GM23338 (cell line): ENCODE results near the gene TMTC4. TPM values are rescaled to one million over a fixed set of nuclear protein-coding genes. Genes with fewer than 3 reads are reported as not detected.

Source experiments
- ATAC-seq: fragments of 200-7000 bp; cut with Tn5 transposase; 3 replicates; pipeline ENCODE4 v1.9.1; 2020
- DNase-seq: peaks from one replicate; pipeline ENCODE4 v3.0.0-alpha.2; 2015; ENCODE audit warnings: low spot score
- H2AFZ ChIP-seq: fragments of 200-600 bp; sonication (generic); 2 replicates; pipeline ENCODE4 v1.8.0; 2016; ENCODE audit warnings: antibody characterized with exemption, mild to moderate bottlenecking, moderate library complexity
- H3F3A ChIP-seq: fragments of 200-600 bp; sonication (generic); replicated peaks from 2 replicates; pipeline ENCODE4 v1.8.0; 2017; ENCODE audit warnings: antibody characterized with exemption, mixed run types, low read depth
- H3K27ac ChIP-seq: fragments of 200-600 bp; sonication (generic); 2 replicates; pipeline ENCODE4 v1.6.1; 2016; ENCODE audit warnings: low read depth
- H3K27me3 ChIP-seq: fragments of 200-600 bp; sonication (generic); 2 replicates; pipeline ENCODE4 v1.8.0; 2016; ENCODE audit warnings: mild to moderate bottlenecking, mixed run types, moderate library complexity; ENCODE audit not compliant: insufficient read depth
- H3K36me3 ChIP-seq: fragments of 200-600 bp; sonication (generic); 2 replicates; pipeline ENCODE4 v1.8.0; 2016; ENCODE audit warnings: mild to moderate bottlenecking; ENCODE audit not compliant: insufficient read depth
- H3K4me1 ChIP-seq: fragments of 200-600 bp; sonication (generic); 2 replicates; pipeline ENCODE4 v1.8.0; 2016; ENCODE audit warnings: mild to moderate bottlenecking, moderate library complexity; ENCODE audit not compliant: insufficient read depth
- H3K4me2 ChIP-seq: fragments of 200-600 bp; sonication (generic); 2 replicates; pipeline ENCODE4 v1.7.1; 2017; ENCODE audit warnings: mixed run types
- H3K4me3 ChIP-seq: fragments of 200-600 bp; sonication (generic); 2 replicates; pipeline ENCODE4 v1.6.1; 2016; ENCODE audit warnings: mixed run types
- H3K79me2 ChIP-seq: fragments of 200-600 bp; sonication (generic); replicated peaks from 2 replicates; pipeline ENCODE4 v1.8.0; 2017; ENCODE audit warnings: mild to moderate bottlenecking; ENCODE audit not compliant: insufficient read depth
- H3K9me2 ChIP-seq: fragments of 200-600 bp; sonication (generic); 2 replicates; pipeline ENCODE4 v1.8.0; 2017; ENCODE audit not compliant: insufficient read depth
- H4K20me1 ChIP-seq: fragments of 200-600 bp; sonication (generic); replicated peaks from 2 replicates; pipeline ENCODE4 v1.8.0; 2017; ENCODE audit warnings: mild to moderate bottlenecking; ENCODE audit not compliant: insufficient read depth
- H3K27ac Mint-ChIP-seq: 2 replicates; pipeline ENCODE4 v1.8.0; 2020; ENCODE audit warnings: inconsistent platforms, mild to moderate bottlenecking, moderate library complexity, mixed read lengths
- H3K27me3 Mint-ChIP-seq: 3 replicates; pipeline ENCODE4 v1.8.0; 2022; ENCODE audit warnings: low read depth, mild to moderate bottlenecking, moderate library complexity, mixed read lengths, inconsistent platforms; ENCODE audit not compliant: insufficient read depth, poor library complexity
- H3K36me3 Mint-ChIP-seq: 3 replicates; pipeline ENCODE4 v1.8.0; 2021; ENCODE audit warnings: low read depth, mild to moderate bottlenecking, inconsistent platforms, moderate library complexity, mixed read lengths
- H3K4me1 Mint-ChIP-seq: 3 replicates; pipeline ENCODE4 v1.8.0; 2020; ENCODE audit warnings: mild to moderate bottlenecking, inconsistent platforms, mixed read lengths
- H3K4me3 Mint-ChIP-seq: 3 replicates; pipeline ENCODE4 v1.8.0; 2021; ENCODE audit warnings: moderate library complexity, mild to moderate bottlenecking, inconsistent platforms, mixed read lengths
- H3K9me3 Mint-ChIP-seq: 3 replicates; pipeline ENCODE4 v1.8.0; 2020; ENCODE audit warnings: moderate library complexity, mild to moderate bottlenecking, inconsistent platforms, mixed read lengths
- CREB1 ChIP-seq: fragments of 250-450 bp; sonication (Bioruptor Pico); IDR thresholded peaks from 2 replicates; pipeline ENCODE4 v1.5.0; 2020; ENCODE audit warnings: low read depth, mild to moderate bottlenecking, moderate library complexity
- EZH2 ChIP-seq: fragments of 200-600 bp; sonication (generic); IDR thresholded peaks from one replicate; pipeline ENCODE4 v1.8.0; 2017; ENCODE audit warnings: antibody characterized with exemption, mild to moderate bottlenecking, low read depth; ENCODE audit not compliant: unreplicated experiment
- EZH2phosphoT487 ChIP-seq: fragments of 200-600 bp; sonication (generic); IDR thresholded peaks from one replicate; pipeline ENCODE4 v1.8.1; 2018; ENCODE audit warnings: antibody characterized with exemption; ENCODE audit not compliant: unreplicated experiment
- JUNB ChIP-seq: IDR thresholded peaks from one replicate; pipeline ENCODE4 v1.6.1; 2016; ENCODE audit warnings: antibody characterized with exemption; ENCODE audit not compliant: unreplicated experiment
- NANOG ChIP-seq: IDR thresholded peaks from 2 replicates; pipeline ENCODE4 v1.6.1; 2016; ENCODE audit warnings: antibody characterized with exemption, borderline replicate concordance
- POLR2AphosphoS5 ChIP-seq: IDR thresholded peaks from 2 replicates; pipeline ENCODE4 v1.6.1; 2016; ENCODE audit warnings: antibody characterized with exemption, low read depth
- REST ChIP-seq: IDR thresholded peaks from one replicate; pipeline ENCODE4 v1.6.1; 2018; ENCODE audit warnings: antibody characterized with exemption; ENCODE audit not compliant: unreplicated experiment
- STAT1 ChIP-seq: IDR thresholded peaks from one replicate; pipeline ENCODE4 v1.6.1; 2016; ENCODE audit warnings: antibody characterized with exemption; ENCODE audit not compliant: unreplicated experiment
- ZNF114 ChIP-seq: fragments of 250-450 bp; sonication (Bioruptor Pico); IDR thresholded peaks from 2 replicates; pipeline ENCODE4 v1.5.0; 2020; ENCODE audit warnings: mild to moderate bottlenecking, moderate library complexity
- ZNF331 ChIP-seq: fragments of 250-450 bp; sonication (Bioruptor Pico); IDR thresholded peaks from 2 replicates; pipeline ENCODE4 v1.5.0; 2020; ENCODE audit warnings: low read depth, mild to moderate bottlenecking, moderate library complexity
- polyA plus RNA-seq: library from polyadenylated mRNA; unstranded; fragments of >200 nt; fragmentation: Nextera tagmentation; extraction: Ambion mirVana; gene quantifications from 2 replicates; pipeline ENCODE4 v1.2.1, GENCODE V29; 2016
- total RNA-seq: library from RNA; depleted of rRNA; stranded (reverse); fragments of >200 nt; shearing (Covaris generic); gene quantifications from 2 replicates; pipeline ENCODE4 v1.2.3, GENCODE V29; 2014
- TF ChIP-seq, protein P1 (sequence below), 2 experiments: fragments of 200-600 bp in 1 of 2; sonication (generic) in 1 of 2; conservative IDR thresholded peaks; 2 replicates each; pipeline versions ENCODE4 v1.5.1 to v1.6.1; 2016 to 2017; ENCODE audit warnings: antibody characterized with exemption in 2 of 2, low read depth in 2 of 2, mild to moderate bottlenecking in 2 of 2, moderate library complexity in 1 of 2
- TF ChIP-seq, protein P2 (sequence below): IDR thresholded peaks from 2 replicates; pipeline ENCODE4 v1.6.1; 2016; ENCODE audit warnings: antibody characterized with exemption

Gene TMTC4
- total and polyA plus RNA-seq, 2 experiments from 2014 or later = 21.9 to 50.0 TPM

- H3K9me2 ChIP-seq = no peaks in the 10 kb centered on the region
- Mint-ChIP-seq H3K27me3 (peaks cover 17% of the 10 kb centered on the region), H3K4me3 (no peak overlapping the region), H3K27ac (no peak overlapping the region), H3K4me1 (peaks cover 21% of the 10 kb centered on the region), H3K9me3 (no peaks in the 10 kb centered on the region; the same call in 2 of the 3 replicates), H3K36me3 (peaks cover 40% of the 10 kb centered on the region)
- no peak for TF ChIP-seq ZNF331 (CRISPR knock-in tag)
- TF ChIP-seq REST = no peak
- no peak for TF ChIP-seq EZH2
- TF ChIP-seq NANOG = no peak
- peaks cover 12% of the 10 kb centered on the region for H3K36me3 ChIP-seq
- H3K27me3 ChIP-seq = peaks cover 13% of the 10 kb centered on the region
- H3K27ac ChIP-seq = no peak overlapping the region
- H2AFZ ChIP-seq = no peak overlapping the region
- no peak overlapping the region for H3K4me2 ChIP-seq
- no peak for DNase-seq
- no peak overlapping the region for H3K4me3 ChIP-seq
- H4K20me1 ChIP-seq = no peaks in the 10 kb centered on the region; the same call in 1 of the 2 replicates
- ATAC-seq = no peak
- peaks cover 12% of the 10 kb centered on the region for H3K4me1 ChIP-seq
- H3K79me2 ChIP-seq = peaks cover 34% of the 10 kb centered on the region
- 0 out of 2 replicates have a peak, but pooled peaks cover 6% of the 10 kb centered on the region for H3F3A ChIP-seq
These were observed 3.0 kb downstream of the TMTC4 start for GRCh38 chr13:100671389-100672182.

DNA sequence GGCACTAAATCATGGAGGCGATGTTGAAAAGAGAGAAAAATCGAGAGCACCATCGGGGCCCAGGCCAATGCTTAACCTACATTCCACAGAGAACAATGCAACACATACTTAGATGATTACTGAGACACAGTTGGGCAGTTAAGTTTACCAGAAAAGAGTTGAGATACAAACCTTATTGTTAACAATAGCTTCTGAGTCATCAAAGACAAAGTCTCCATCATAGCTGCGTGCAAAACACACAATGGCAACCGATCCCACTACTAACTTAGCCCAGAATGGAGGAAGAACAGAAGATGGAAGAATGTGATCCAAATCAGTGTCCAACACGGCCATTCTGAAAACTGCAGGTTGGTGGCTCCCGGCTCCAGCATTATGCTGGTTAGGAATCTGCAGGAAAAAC is 6.2 kb downstream of the TMTC4 start:
- Mint-ChIP-seq H3K4me3 (no peak overlapping the region), H3K27me3 (peaks cover 5% of the 10 kb centered on the region), H3K9me3 (no peaks in the 10 kb centered on the region), H3K4me1 (peaks cover 8% of the 10 kb centered on the region; the same call in 2 of the 3 replicates), H3K27ac (no peak overlapping the region), H3K36me3 (peaks cover 60% of the 10 kb centered on the region)
- ATAC-seq (no peak), DNase-seq (no peak)
- Histone ChIP-seq H3K36me3 (peaks cover 13% of the 10 kb centered on the region), H4K20me1 (no peaks in the 10 kb centered on the region; the same call in 1 of the 2 replicates), H3K79me2 (peaks cover 30% of the 10 kb centered on the region), H3K27me3 (no peaks in the 10 kb centered on the region), H3K4me3 (no peak overlapping the region), H2AFZ (no peak overlapping the region), H3K4me1 (peaks cover 6% of the 10 kb centered on the region), H3K9me2 (no peaks in the 10 kb centered on the region), H3K27ac (no peak overlapping the region), H3K4me2 (no peak overlapping the region), H3F3A (0 out of 2 replicates have a peak, but pooled peaks cover 3% of the 10 kb centered on the region)
- TF ChIP-seq ZNF114 (CRISPR knock-in tag) (no peak), REST (no peak), NANOG (no peak), EZH2 (no peak), POLR2AphosphoS5 (no peak), STAT1 (no peak), EZH2phosphoT487 (no peak), JUNB (no peak), CREB1 (CRISPR knock-in tag) (no peak), ZNF331 (CRISPR knock-in tag) (no peak)
- TF ChIP-seq, protein P1, sequence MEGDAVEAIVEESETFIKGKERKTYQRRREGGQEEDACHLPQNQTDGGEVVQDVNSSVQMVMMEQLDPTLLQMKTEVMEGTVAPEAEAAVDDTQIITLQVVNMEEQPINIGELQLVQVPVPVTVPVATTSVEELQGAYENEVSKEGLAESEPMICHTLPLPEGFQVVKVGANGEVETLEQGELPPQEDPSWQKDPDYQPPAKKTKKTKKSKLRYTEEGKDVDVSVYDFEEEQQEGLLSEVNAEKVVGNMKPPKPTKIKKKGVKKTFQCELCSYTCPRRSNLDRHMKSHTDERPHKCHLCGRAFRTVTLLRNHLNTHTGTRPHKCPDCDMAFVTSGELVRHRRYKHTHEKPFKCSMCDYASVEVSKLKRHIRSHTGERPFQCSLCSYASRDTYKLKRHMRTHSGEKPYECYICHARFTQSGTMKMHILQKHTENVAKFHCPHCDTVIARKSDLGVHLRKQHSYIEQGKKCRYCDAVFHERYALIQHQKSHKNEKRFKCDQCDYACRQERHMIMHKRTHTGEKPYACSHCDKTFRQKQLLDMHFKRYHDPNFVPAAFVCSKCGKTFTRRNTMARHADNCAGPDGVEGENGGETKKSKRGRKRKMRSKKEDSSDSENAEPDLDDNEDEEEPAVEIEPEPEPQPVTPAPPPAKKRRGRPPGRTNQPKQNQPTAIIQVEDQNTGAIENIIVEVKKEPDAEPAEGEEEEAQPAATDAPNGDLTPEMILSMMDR (conservative IDR thresholded peaks at IDR 0.05; ENCODE audit: low read depth in 2 of 2) = no peak
- TF ChIP-seq, protein P2, sequence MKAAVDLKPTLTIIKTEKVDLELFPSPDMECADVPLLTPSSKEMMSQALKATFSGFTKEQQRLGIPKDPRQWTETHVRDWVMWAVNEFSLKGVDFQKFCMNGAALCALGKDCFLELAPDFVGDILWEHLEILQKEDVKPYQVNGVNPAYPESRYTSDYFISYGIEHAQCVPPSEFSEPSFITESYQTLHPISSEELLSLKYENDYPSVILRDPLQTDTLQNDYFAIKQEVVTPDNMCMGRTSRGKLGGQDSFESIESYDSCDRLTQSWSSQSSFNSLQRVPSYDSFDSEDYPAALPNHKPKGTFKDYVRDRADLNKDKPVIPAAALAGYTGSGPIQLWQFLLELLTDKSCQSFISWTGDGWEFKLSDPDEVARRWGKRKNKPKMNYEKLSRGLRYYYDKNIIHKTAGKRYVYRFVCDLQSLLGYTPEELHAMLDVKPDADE = no peak
